Psoas muscle (tissue), 8 donors: ENCODE data around the gene PREP. TPM values are rescaled to one million over a fixed set of nuclear protein-coding genes. Genes with fewer than 3 reads are reported as not detected.

ENCODE experiments used
- ATAC-seq, 4 donors: fragments of 200-7000 bp; cut with Tn5 transposase; one replicate each; pipeline ENCODE4 v1.9.1; 2020; ENCODE audit warnings: moderate library complexity in 3 of 4, mild to moderate bottlenecking in 2 of 4
- DNase-seq, 2 donors: peaks; one replicate each; pipeline ENCODE4 v3.0.0-alpha.2; 2020
- H3K27ac ChIP-seq: fragments of 200-600 bp; one replicate; pipeline ENCODE4 v1.8.0; 2022
- H3K27me3 ChIP-seq, 3 donors: fragments of 200-600 bp in 1 of 3; one replicate each; pipeline versions ENCODE4 v1.6.1 to v1.8.0; 2013 to 2022; ENCODE audit warnings: low read length in 2 of 3, mild to moderate bottlenecking in 2 of 3, moderate library complexity in 1 of 3; ENCODE audit not compliant: insufficient read depth in 3 of 3
- H3K36me3 ChIP-seq, 2 donors: fragments of 200-600 bp in 1 of 2; one replicate each; pipeline versions ENCODE4 v1.6.1 to v1.8.0; 2013 to 2022; ENCODE audit warnings: low read depth in 1 of 2, mild to moderate bottlenecking in 1 of 2, moderate library complexity in 1 of 2; ENCODE audit not compliant: insufficient read depth in 1 of 2
- H3K4me1 ChIP-seq: fragments of 200-600 bp; one replicate; pipeline ENCODE4 v1.8.0; 2022
- H3K4me3 ChIP-seq: fragments of 200-600 bp; one replicate; pipeline ENCODE4 v1.8.0; 2022; ENCODE audit warnings: mild to moderate bottlenecking
- H3K9me3 ChIP-seq: fragments of 200-600 bp; one replicate; pipeline ENCODE4 v1.8.0; 2022
- CTCF ChIP-seq: fragments of 200-600 bp; IDR thresholded peaks from one replicate; pipeline ENCODE4 v1.8.0; 2022; ENCODE audit warnings: antibody characterized with exemption
- WGBS, 3 donors: extraction: QIAGEN DNeasy Blood & Tissue Kit; methylation state at CpG; one replicate each; pipeline versions ENCODE4 v1.1.6 to v1.1.7; 2013; 5-methylcytosine and 5-hydroxymethylcytosine counted together
- intact Hi-C, 2 donors: fragments of 100-400 bp; cut with DNase I; formaldehyde crosslinking; loops; one replicate each; pipeline versions ENCODE4 v1.11.0 to v1.14.2; 2022
- polyA plus RNA-seq, 3 donors: library from polyadenylated mRNA; stranded (reverse); fragments of 200-250 nt; gene quantifications; one replicate each; pipeline ENCODE4 v1.2.3, GENCODE V29; 2013
- total RNA-seq, 4 donors: library from RNA; stranded (reverse); fragmentation: NEBNext Ultra II Directional in 2 of 4; extraction: Animal tissue kit (Norgen Biotek cat#: 25700) in 2 of 4; gene quantifications; one replicate each; pipeline versions ENCODE4 v1.2.1 to v1.2.4, GENCODE V29; 2021 to 2023
- donor health status: healthy with polysubstance abuse.
- donor health status: DM: no; HTN: no; CAD: no; lungs with moderate emphysema.
- donor health status: Bipolar disorder and iron deficiency.
- donor health status: healthy.
- donor health status: DM: yes; HTN: yes; CAD: no.
- donor health status: DM: no; HTN: no; CAD: no.
- donor health status: DM: no; HTN: no; CAD: no.
- donor health status: DM: yes; HTN: yes; CAD: no.

The PREP gene
- total and polyA plus RNA-seq, 7 donors = 31.4 to 67.0 (median 50.1) TPM

- intact Hi-C loops = no loop called here
- H3K27ac ChIP-seq = no peak overlapping the region
- DNase-seq = no peak
- peaks cover 11% of the 10 kb centered on the region for H3K4me1 ChIP-seq
- H3K36me3 ChIP-seq = no peaks in the 10 kb centered on the region
- no peaks in the 10 kb centered on the region for H3K9me3 ChIP-seq
- ATAC-seq = no peak
- no peak for TF ChIP-seq CTCF
- H3K4me3 ChIP-seq = no peak overlapping the region
- no peaks in the 10 kb centered on the region for H3K27me3 ChIP-seq
Observed at GRCh38 chr6:105256619-105257018, 146.3 kb downstream of the PREP start.

DNA sequence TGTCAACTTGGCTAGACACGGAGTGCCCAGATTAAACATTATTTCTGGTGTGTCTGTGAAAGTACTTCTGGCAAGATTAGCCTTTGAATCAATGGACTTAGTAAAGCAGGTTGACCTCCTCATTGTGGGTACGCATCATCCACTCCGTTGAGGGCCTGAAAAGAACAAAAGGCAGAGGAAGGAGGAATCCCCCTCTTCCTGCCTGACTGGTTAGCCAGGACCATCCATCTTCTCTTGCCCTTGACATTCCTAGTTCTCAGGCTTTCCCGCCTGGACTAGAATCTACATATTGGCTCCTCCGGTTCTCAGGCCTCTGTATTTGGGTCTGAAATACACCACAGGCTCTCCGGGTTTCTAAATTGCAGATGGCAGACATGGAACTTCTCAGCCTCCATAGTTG is 149.1 kb downstream of the PREP start:
- intact Hi-C loops = no loop called here
- no peaks in the 10 kb centered on the region for H3K9me3 ChIP-seq
- H3K36me3 ChIP-seq = no peaks in the 10 kb centered on the region
- peaks cover 8% of the 10 kb centered on the region for H3K4me1 ChIP-seq
- H3K27ac ChIP-seq = no peak overlapping the region
- H3K27me3 ChIP-seq = no peaks in the 10 kb centered on the region
- TF ChIP-seq CTCF = no peak
- 83 to 88% (median 83%) methylated on average over 6 of the region's 6 CpGs for WGBS, 3 donors
- DNase-seq (no peak), ATAC-seq (no peak)
- H3K4me3 ChIP-seq = no peak overlapping the region

- H3K36me3 ChIP-seq = no peaks in the 10 kb centered on the region
- WGBS, 3 donors = 91 to 93% (median 93%) methylated on average over 2 of the region's 2 CpGs
- intact Hi-C loops = no loop called here
Observed at GRCh38 chr6:105251689-105252088, 151.2 kb downstream of the PREP start.

GRCh38 chr6:105250533-105250932 is 152.3 kb downstream of the PREP start:
- WGBS, 3 donors = 42 to 59% (median 51%) methylated on average over 2 of the region's 2 CpGs
- DNase-seq = no peak
- no peaks in the 10 kb centered on the region for H3K27me3 ChIP-seq
- H3K4me3 ChIP-seq = no peak overlapping the region
- ATAC-seq = no peak
- H3K9me3 ChIP-seq = no peaks in the 10 kb centered on the region
- TF ChIP-seq CTCF = no peak
- no peaks in the 10 kb centered on the region for H3K4me1 ChIP-seq
- no peak overlapping the region for H3K27ac ChIP-seq
- intact Hi-C loops = no loop called here
- no peaks in the 10 kb centered on the region for H3K36me3 ChIP-seq

More at GRCh38 chr6:105251689-105252088, 151.2 kb downstream of the PREP start:
- no peak for DNase-seq
- H3K27me3 ChIP-seq = no peaks in the 10 kb centered on the region
- H3K4me3 ChIP-seq = no peak overlapping the region
- TF ChIP-seq CTCF = no peak
- no peak for ATAC-seq
- H3K27ac ChIP-seq = no peak overlapping the region
- H3K9me3 ChIP-seq = no peaks in the 10 kb centered on the region
- no peaks in the 10 kb centered on the region for H3K4me1 ChIP-seq

GRCh38 chr6:105243487-105243886 is 159.4 kb downstream of the PREP start:
- H3K27me3 ChIP-seq = no peaks in the 10 kb centered on the region
- no peak for TF ChIP-seq CTCF
- H3K36me3 ChIP-seq = no peaks in the 10 kb centered on the region
- no peaks in the 10 kb centered on the region for H3K4me1 ChIP-seq
- no peaks in the 10 kb centered on the region for H3K9me3 ChIP-seq
- DNase-seq (no peak), ATAC-seq (no peak)
- intact Hi-C loops = no loop called here
- 29 to 39% (median 31%) methylated on average over 2 of the region's 2 CpGs for WGBS, 3 donors
- H3K4me3 ChIP-seq = no peak overlapping the region
- no peak overlapping the region for H3K27ac ChIP-seq
